Uterus (tissue), 4 donors: Measurements from ENCODE around the gene RBMS3. TPM values are rescaled to one million over a fixed set of nuclear protein-coding genes. Genes with fewer than 3 reads are reported as not detected.
A peak's percentile ranks its signal among the peaks of the same experiment; 100 is the strongest.

Source experiments
- DNase-seq, 2 donors: peaks; one replicate each; pipeline ENCODE4 v3.0.0-alpha.2; 2019 to 2020
- H3K27ac ChIP-seq, 2 donors: fragments of 200-600 bp; sonication (generic); 1 replicate in 1 of 2; 2 replicates in 1 of 2; pipeline ENCODE4 v1.5.1; 2016 to 2018
- H3K27me3 ChIP-seq, 2 donors: fragments of 200-600 bp; sonication (generic); one replicate each; pipeline ENCODE4 v1.5.1; 2018 to 2019; ENCODE audit warnings: control low read depth in 1 of 2
- H3K36me3 ChIP-seq, 2 donors: fragments of 200-600 bp; sonication (generic); one replicate each; pipeline ENCODE4 v1.5.1; 2019; ENCODE audit warnings: control low read depth in 1 of 2
- H3K4me1 ChIP-seq, 2 donors: fragments of 200-600 bp; sonication (generic); one replicate each; pipeline ENCODE4 v1.5.1; 2018 to 2019; ENCODE audit warnings: control low read depth in 1 of 2
- H3K4me3 ChIP-seq, 2 donors: fragments of 200-600 bp; sonication (generic); 1 replicate in 1 of 2; 2 replicates in 1 of 2; pipeline ENCODE4 v1.5.1; 2018 to 2019; ENCODE audit warnings: mild to moderate bottlenecking in 1 of 2
- H3K9me3 ChIP-seq, 2 donors: fragments of 200-600 bp; sonication (generic); one replicate each; pipeline ENCODE4 v1.5.1; 2019; ENCODE audit warnings: control low read depth in 1 of 2
- POLR2A ChIP-seq, 2 donors: fragments of 450-650 bp; IDR thresholded peaks; one replicate each; pipeline ENCODE4 v1.6.1; 2016; ENCODE audit warnings: antibody characterized with exemption in 2 of 2, mild to moderate bottlenecking in 1 of 2, moderate library complexity in 1 of 2
- intact Hi-C: fragments of 100-400 bp; cut with DNase I; formaldehyde crosslinking; loops from one replicate; pipeline ENCODE4 v1.15.1; 2023; ENCODE audit warnings: low total_unique reads
- total RNA-seq, 4 donors: library from RNA; depleted of rRNA in 3 of 4; stranded (reverse); fragments of >200 nt in 3 of 4; gene quantifications; one replicate each; pipeline versions ENCODE4 v1.1.0 to v1.2.4, GENCODE V29; 2014 to 2023
- TF ChIP-seq, protein P1 (sequence below), 4 experiments: fragments of 200-600 bp in 2 of 4; fragments of 450-650 bp in 2 of 4; sonication (generic) in 2 of 4; IDR thresholded peaks; one replicate each; pipeline ENCODE4 v1.5.1; 2016 to 2019; ENCODE audit warnings: antibody characterized with exemption in 4 of 4, mild to moderate bottlenecking in 2 of 4, moderate library complexity in 1 of 4
- donor health status: DM: yes; HTN: yes; CAD: no.

RBMS3 gene
- total RNA-seq, 4 donors from 2014 or later = 45.9 to 113 (median 75.4) TPM

- intact Hi-C loops = no loop called here
- Histone ChIP-seq H3K27ac (peak overlapping the region; percentile 76 to 84), H3K4me3 (peak overlapping the region in 1 of 2 donors; percentile 30), H3K9me3 (no peaks in the 10 kb centered on the region), H3K36me3 (no peaks in the 10 kb centered on the region), H3K4me1 (peaks cover 0 to 21% of the 10 kb centered on the region in 2 donors), H3K27me3 (no peaks in the 10 kb centered on the region)
- no peak for DNase-seq
- TF ChIP-seq POLR2A (IDR thresholded peaks at IDR 0.05) = no peak
- TF ChIP-seq, protein P1, sequence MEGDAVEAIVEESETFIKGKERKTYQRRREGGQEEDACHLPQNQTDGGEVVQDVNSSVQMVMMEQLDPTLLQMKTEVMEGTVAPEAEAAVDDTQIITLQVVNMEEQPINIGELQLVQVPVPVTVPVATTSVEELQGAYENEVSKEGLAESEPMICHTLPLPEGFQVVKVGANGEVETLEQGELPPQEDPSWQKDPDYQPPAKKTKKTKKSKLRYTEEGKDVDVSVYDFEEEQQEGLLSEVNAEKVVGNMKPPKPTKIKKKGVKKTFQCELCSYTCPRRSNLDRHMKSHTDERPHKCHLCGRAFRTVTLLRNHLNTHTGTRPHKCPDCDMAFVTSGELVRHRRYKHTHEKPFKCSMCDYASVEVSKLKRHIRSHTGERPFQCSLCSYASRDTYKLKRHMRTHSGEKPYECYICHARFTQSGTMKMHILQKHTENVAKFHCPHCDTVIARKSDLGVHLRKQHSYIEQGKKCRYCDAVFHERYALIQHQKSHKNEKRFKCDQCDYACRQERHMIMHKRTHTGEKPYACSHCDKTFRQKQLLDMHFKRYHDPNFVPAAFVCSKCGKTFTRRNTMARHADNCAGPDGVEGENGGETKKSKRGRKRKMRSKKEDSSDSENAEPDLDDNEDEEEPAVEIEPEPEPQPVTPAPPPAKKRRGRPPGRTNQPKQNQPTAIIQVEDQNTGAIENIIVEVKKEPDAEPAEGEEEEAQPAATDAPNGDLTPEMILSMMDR (IDR thresholded peaks at IDR 0.05) = no peak
Observed at GRCh38 chr3:29334706-29335105, 53.8 kb downstream of the RBMS3 start.

DNA sequence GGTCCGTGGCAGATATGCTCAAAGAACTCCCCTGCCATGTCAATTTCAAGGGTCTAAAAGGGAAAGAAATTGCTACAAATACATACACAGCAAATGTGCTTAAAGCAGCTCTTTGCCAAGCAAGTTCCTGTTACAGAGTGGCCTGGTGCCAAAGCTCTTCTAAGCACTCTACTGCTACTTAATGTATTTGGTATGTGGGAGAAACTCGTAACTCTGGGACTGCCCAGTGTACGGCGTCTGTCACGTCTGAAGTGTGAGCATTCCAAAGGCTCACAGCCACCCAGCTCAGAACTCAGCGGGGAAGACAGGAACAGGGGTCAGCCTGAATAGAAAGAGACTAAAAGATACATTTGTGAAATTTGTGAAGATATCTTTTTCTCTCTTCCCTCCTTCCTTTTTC, 54.6 kb downstream of the RBMS3 start:
- peak overlapping the region; percentile 76 to 84 for H3K27ac ChIP-seq
- peak; percentile 65 to 86 for DNase-seq
- H3K27me3 ChIP-seq = no peaks in the 10 kb centered on the region
- no peak for TF ChIP-seq POLR2A (IDR thresholded peaks at IDR 0.05)
- TF ChIP-seq, protein P1 (IDR thresholded peaks at IDR 0.05) = no peak
- H3K9me3 ChIP-seq = no peaks in the 10 kb centered on the region
- no peaks in the 10 kb centered on the region for H3K36me3 ChIP-seq
- H3K4me3 ChIP-seq = peak overlapping the region; percentile 13 to 30
- H3K4me1 ChIP-seq = peaks cover 0 to 20% of the 10 kb centered on the region in 2 donors
- intact Hi-C loops = no loop called here

- TF ChIP-seq, protein P1 (IDR thresholded peaks at IDR 0.05) = no peak
- TF ChIP-seq POLR2A (IDR thresholded peaks at IDR 0.05) = no peak
- no peak for DNase-seq
- H3K4me3 ChIP-seq = peak overlapping the region; percentile 13 to 30
- H3K4me1 ChIP-seq = peaks cover 0 to 15% of the 10 kb centered on the region in 2 donors
- intact Hi-C loops = no loop called here
- peak overlapping the region; percentile 76 to 84 for H3K27ac ChIP-seq
- no peaks in the 10 kb centered on the region for H3K9me3 ChIP-seq
- no peaks in the 10 kb centered on the region for H3K36me3 ChIP-seq
- H3K27me3 ChIP-seq = no peaks in the 10 kb centered on the region
Observed at GRCh38 chr3:29335943-29336342, 55.1 kb downstream of the RBMS3 start.

DNA sequence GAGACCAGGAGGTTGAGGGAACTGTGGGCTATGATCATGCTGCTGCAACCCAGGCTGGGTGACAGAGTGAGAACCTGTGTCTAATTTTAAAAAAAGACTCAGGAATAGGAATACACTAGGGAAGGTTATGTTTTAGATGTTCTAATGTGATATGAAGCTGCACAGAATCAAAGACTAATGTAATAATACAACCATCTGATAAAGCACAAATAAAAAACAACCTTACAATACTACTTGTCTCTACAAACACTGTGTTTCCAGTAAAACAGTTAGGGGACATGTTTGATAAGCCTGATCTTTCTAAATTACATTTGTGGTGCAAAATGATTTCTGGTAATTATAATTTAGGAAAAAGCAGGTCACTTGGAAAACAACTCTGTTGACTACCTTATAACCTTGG, 56.7 kb downstream of the RBMS3 start:
- TF ChIP-seq, protein P1 (IDR thresholded peaks at IDR 0.05) = no peak
- TF ChIP-seq POLR2A (IDR thresholded peaks at IDR 0.05) = no peak
- Histone ChIP-seq H3K4me1 (peaks cover 0 to 5% of the 10 kb centered on the region in 2 donors), H3K4me3 (no peak overlapping the region), H3K36me3 (no peaks in the 10 kb centered on the region), H3K9me3 (no peaks in the 10 kb centered on the region), H3K27me3 (no peaks in the 10 kb centered on the region), H3K27ac (peak overlapping the region; percentile 21 to 84)
- intact Hi-C loops = no loop called here
- no peak for DNase-seq

DNA sequence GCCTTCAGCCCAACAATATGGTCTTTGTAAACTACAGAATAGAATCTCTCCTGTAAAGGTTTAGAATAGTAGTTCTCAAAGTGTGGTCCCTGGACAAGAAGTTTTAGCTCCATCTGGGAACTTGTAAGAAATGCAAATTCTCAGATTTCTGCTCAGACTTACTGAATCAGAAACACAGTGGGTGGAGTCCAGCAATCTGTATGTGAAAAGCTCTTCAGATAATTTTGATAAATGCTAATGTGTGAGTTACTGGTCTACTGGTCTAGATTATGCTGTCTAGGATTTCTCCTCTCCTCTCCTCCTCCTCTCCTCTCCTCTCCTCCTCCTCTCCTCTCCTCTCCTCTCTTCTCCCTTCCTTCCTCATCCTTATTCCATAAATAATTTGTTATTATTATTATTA, 57.5 kb downstream of the RBMS3 start:
- no peaks in the 10 kb centered on the region for H3K9me3 ChIP-seq
- TF ChIP-seq POLR2A (IDR thresholded peaks at IDR 0.05) = no peak
- TF ChIP-seq, protein P1 (IDR thresholded peaks at IDR 0.05) = no peak
- intact Hi-C loops = no loop called here
- no peak overlapping the region for H3K4me3 ChIP-seq
- no peaks in the 10 kb centered on the region for H3K27me3 ChIP-seq
- H3K36me3 ChIP-seq = no peaks in the 10 kb centered on the region
- H3K4me1 ChIP-seq = peaks cover 0 to 3% of the 10 kb centered on the region in 2 donors
- DNase-seq = no peak
- peak overlapping the region; percentile 6 to 39 for H3K27ac ChIP-seq
